BLaER1 (cell line): ENCODE measurements around the gene CA10.

Source experiments
- H3K27ac ChIP-seq: shearing (Covaris generic); formaldehyde crosslinking; 2 replicates; pipeline ENCODE4 v1.8.1; 2022
- H3K27me3 ChIP-seq: shearing (Covaris generic); formaldehyde crosslinking; 2 replicates; pipeline ENCODE4 v1.8.1; 2022
- H3K36me3 ChIP-seq: shearing (Covaris generic); formaldehyde crosslinking; 2 replicates; pipeline ENCODE4 v1.8.1; 2022
- H3K4me1 ChIP-seq: shearing (Covaris generic); formaldehyde crosslinking; 2 replicates; pipeline ENCODE4 v1.8.1; 2022
- H3K4me2 ChIP-seq: shearing (Covaris generic); formaldehyde crosslinking; 2 replicates; pipeline ENCODE4 v1.8.1; 2022
- H3K4me3 ChIP-seq: shearing (Covaris generic); formaldehyde crosslinking; 2 replicates; pipeline ENCODE4 v1.8.1; 2022
- H3K9ac ChIP-seq: shearing (Covaris generic); formaldehyde crosslinking; 2 replicates; pipeline ENCODE4 v1.8.1; 2022
- H3K9me3 ChIP-seq: shearing (Covaris generic); formaldehyde crosslinking; 2 replicates; pipeline ENCODE4 v1.8.1; 2022
- H4K20me1 ChIP-seq: shearing (Covaris generic); formaldehyde crosslinking; 2 replicates; pipeline ENCODE4 v1.8.1; 2022
- Cebpa-rat ChIP-seq: shearing (Covaris generic); IDR thresholded peaks from 2 replicates; pipeline ENCODE4 v1.8.1; 2022

CA10 gene

GRCh38 chr17:51907041-51907440 is 251.5 kb downstream of the CA10 start:
- Histone ChIP-seq H3K4me2 (no peak overlapping the region), H3K9me3 (no peaks in the 10 kb centered on the region), H3K36me3 (no peaks in the 10 kb centered on the region), H3K4me3 (no peak overlapping the region), H3K4me1 (peaks cover 4% of the 10 kb centered on the region; the same call in 1 of the 2 replicates), H4K20me1 (no peaks in the 10 kb centered on the region), H3K27me3 (no peaks in the 10 kb centered on the region), H3K9ac (no peak overlapping the region), H3K27ac (no peak overlapping the region)
- no peak for TF ChIP-seq Cebpa-rat

GRCh38 chr17:51904379-51904778 is 254.1 kb downstream of the CA10 start:
- no peak for TF ChIP-seq Cebpa-rat
- Histone ChIP-seq H3K27me3 (no peaks in the 10 kb centered on the region), H3K4me3 (no peak overlapping the region), H3K36me3 (no peaks in the 10 kb centered on the region), H4K20me1 (no peaks in the 10 kb centered on the region), H3K9me3 (no peaks in the 10 kb centered on the region), H3K4me2 (no peak overlapping the region), H3K4me1 (peaks cover 4% of the 10 kb centered on the region; the same call in 1 of the 2 replicates), H3K27ac (no peak overlapping the region), H3K9ac (no peak overlapping the region)

- no peaks in the 10 kb centered on the region for H3K36me3 ChIP-seq
- no peak overlapping the region for H3K9ac ChIP-seq
- H3K4me1 ChIP-seq: no peaks in the 10 kb centered on the region
- no peaks in the 10 kb centered on the region for H3K9me3 ChIP-seq
- no peak for TF ChIP-seq Cebpa-rat
- no peak overlapping the region for H3K4me2 ChIP-seq
- H3K4me3 ChIP-seq: no peak overlapping the region
- H3K27me3 ChIP-seq: no peaks in the 10 kb centered on the region
- H4K20me1 ChIP-seq: no peaks in the 10 kb centered on the region
- H3K27ac ChIP-seq: no peak overlapping the region
Observed at GRCh38 chr17:51901242-51901641, 257.3 kb downstream of the CA10 start.

GRCh38 chr17:51891936-51892335 is 266.6 kb downstream of the CA10 start:
- Histone ChIP-seq H3K27ac (no peak overlapping the region), H4K20me1 (no peaks in the 10 kb centered on the region), H3K4me2 (no peak overlapping the region), H3K27me3 (no peaks in the 10 kb centered on the region), H3K9me3 (no peaks in the 10 kb centered on the region), H3K4me3 (no peak overlapping the region), H3K4me1 (no peaks in the 10 kb centered on the region), H3K36me3 (no peaks in the 10 kb centered on the region), H3K9ac (no peak overlapping the region)
- TF ChIP-seq Cebpa-rat: no peak

GRCh38 chr17:51890710-51891109 is 267.8 kb downstream of the CA10 start:
- no peak for TF ChIP-seq Cebpa-rat
- no peaks in the 10 kb centered on the region for H3K36me3 ChIP-seq
- no peaks in the 10 kb centered on the region for H3K9me3 ChIP-seq
- H3K4me1 ChIP-seq: no peaks in the 10 kb centered on the region
- H3K27ac ChIP-seq: no peak overlapping the region
- H3K27me3 ChIP-seq: no peaks in the 10 kb centered on the region
- no peak overlapping the region for H3K9ac ChIP-seq
- no peak overlapping the region for H3K4me2 ChIP-seq
- no peaks in the 10 kb centered on the region for H4K20me1 ChIP-seq
- H3K4me3 ChIP-seq: no peak overlapping the region

GRCh38 chr17:51888816-51889215 is 269.7 kb downstream of the CA10 start:
- H3K4me3 ChIP-seq: no peak overlapping the region
- no peak for TF ChIP-seq Cebpa-rat

GRCh38 chr17:51876986-51877385 is 281.5 kb downstream of the CA10 start:
- H3K27me3 ChIP-seq: no peaks in the 10 kb centered on the region
- no peak for TF ChIP-seq Cebpa-rat
- no peak overlapping the region for H3K9ac ChIP-seq
- no peaks in the 10 kb centered on the region for H3K4me1 ChIP-seq
- no peaks in the 10 kb centered on the region for H3K9me3 ChIP-seq
- no peak overlapping the region for H3K4me3 ChIP-seq
- no peaks in the 10 kb centered on the region for H4K20me1 ChIP-seq
- no peak overlapping the region for H3K27ac ChIP-seq
- no peak overlapping the region for H3K4me2 ChIP-seq
- H3K36me3 ChIP-seq: no peaks in the 10 kb centered on the region

More at GRCh38 chr17:51888816-51889215, 269.7 kb downstream of the CA10 start:
- H3K4me1 ChIP-seq: no peaks in the 10 kb centered on the region
- H3K27ac ChIP-seq: no peak overlapping the region
- H3K9me3 ChIP-seq: no peaks in the 10 kb centered on the region
- no peaks in the 10 kb centered on the region for H3K36me3 ChIP-seq
- no peaks in the 10 kb centered on the region for H3K27me3 ChIP-seq
- no peak overlapping the region for H3K4me2 ChIP-seq
- H4K20me1 ChIP-seq: no peaks in the 10 kb centered on the region
- H3K9ac ChIP-seq: no peak overlapping the region

- no peak overlapping the region for H3K9ac ChIP-seq
- H3K4me3 ChIP-seq: no peak overlapping the region
- no peaks in the 10 kb centered on the region for H3K36me3 ChIP-seq
- H3K27me3 ChIP-seq: no peaks in the 10 kb centered on the region
- no peaks in the 10 kb centered on the region for H4K20me1 ChIP-seq
- no peaks in the 10 kb centered on the region for H3K9me3 ChIP-seq
- TF ChIP-seq Cebpa-rat: no peak
- no peaks in the 10 kb centered on the region for H3K4me1 ChIP-seq
- H3K27ac ChIP-seq: no peak overlapping the region
- H3K4me2 ChIP-seq: no peak overlapping the region
Observed at GRCh38 chr17:51873302-51873701, 285.2 kb downstream of the CA10 start.

- no peak for TF ChIP-seq Cebpa-rat
- H4K20me1 ChIP-seq: no peaks in the 10 kb centered on the region
- H3K27me3 ChIP-seq: no peaks in the 10 kb centered on the region
- H3K9me3 ChIP-seq: no peaks in the 10 kb centered on the region
- no peak overlapping the region for H3K4me3 ChIP-seq
- no peak overlapping the region for H3K27ac ChIP-seq
- no peak overlapping the region for H3K9ac ChIP-seq
- no peaks in the 10 kb centered on the region for H3K36me3 ChIP-seq
- no peak overlapping the region for H3K4me2 ChIP-seq
- H3K4me1 ChIP-seq: no peaks in the 10 kb centered on the region
Observed at GRCh38 chr17:51869387-51869786, 289.1 kb downstream of the CA10 start.

- H4K20me1 ChIP-seq: no peaks in the 10 kb centered on the region
- H3K27me3 ChIP-seq: no peaks in the 10 kb centered on the region
- no peaks in the 10 kb centered on the region for H3K9me3 ChIP-seq
- TF ChIP-seq Cebpa-rat: no peak
- no peak overlapping the region for H3K4me3 ChIP-seq
- H3K9ac ChIP-seq: no peak overlapping the region
- H3K36me3 ChIP-seq: no peaks in the 10 kb centered on the region
- H3K27ac ChIP-seq: no peak overlapping the region
- H3K4me2 ChIP-seq: no peak overlapping the region
- H3K4me1 ChIP-seq: no peaks in the 10 kb centered on the region
Observed at GRCh38 chr17:51860954-51861561, 297.5 kb downstream of the CA10 start.
